HG03097 (cell line): Measurements from ENCODE around the gene HBG1.
"Not testable (repeated sequence)": the region's sequence is repeated elsewhere in the genome, so short reads cannot be mapped to it uniquely, and the experiment has no call there.

ENCODE experiments used
- ATAC-seq: cut with Tn5 transposase; IDR thresholded peaks from one replicate; pipeline ENCODE4 v1.9.1; 2021; ENCODE audit not compliant: unreplicated experiment, low FRiP score

Gene HBG1

GRCh38 chr11:5249807-5250396 is at the start of gene HBG1:
Gene HBG1 (minus strand): TSS chr11:5249857. CDS start chr11:5249804, 53 bp downstream.
- not testable (repeated sequence) for ATAC-seq

GRCh38 chr11:5298451-5298850 is 48.8 kb upstream of the HBG1 start:
- no peak for ATAC-seq

GRCh38 chr11:5297721-5298323 is 48.2 kb upstream of the HBG1 start:
- no peak for ATAC-seq

- not testable (repeated sequence) for ATAC-seq
These were observed 44.8 kb upstream of the HBG1 start for GRCh38 chr11:5294342-5294995.

GRCh38 chr11:5293028-5293427 is 43.4 kb upstream of the HBG1 start:
- no peak for ATAC-seq

DNA sequence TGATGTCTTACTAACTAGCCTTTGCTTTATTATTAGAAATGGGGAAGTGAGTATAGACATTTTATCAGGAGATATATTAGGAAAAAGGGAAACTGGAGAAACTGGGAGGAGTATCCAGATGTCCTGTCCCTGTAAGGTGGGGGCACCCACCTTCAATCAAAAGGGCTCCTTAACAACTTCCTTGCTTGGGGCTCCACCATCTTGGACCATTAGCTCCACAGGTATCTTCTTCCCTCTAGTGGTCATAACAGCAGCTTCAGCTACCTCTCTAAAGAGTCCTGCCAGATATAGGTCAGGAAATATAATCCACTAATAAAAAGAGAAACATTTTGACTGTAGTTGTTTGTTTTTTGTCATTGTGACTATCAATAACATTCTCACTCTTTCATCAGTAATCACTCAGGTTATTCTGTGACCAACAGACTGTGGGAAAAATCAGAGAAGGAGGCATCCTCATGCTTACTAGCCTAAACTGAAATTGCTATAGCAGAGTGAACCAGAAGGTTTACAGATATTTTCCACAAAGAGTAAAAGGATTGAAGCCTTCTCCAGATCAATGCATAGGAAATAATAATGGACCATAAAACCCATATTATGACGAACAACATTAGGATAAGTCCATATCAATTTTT is 41.7 kb upstream of the HBG1 start:
- peak; percentile 61 for ATAC-seq

DNA sequence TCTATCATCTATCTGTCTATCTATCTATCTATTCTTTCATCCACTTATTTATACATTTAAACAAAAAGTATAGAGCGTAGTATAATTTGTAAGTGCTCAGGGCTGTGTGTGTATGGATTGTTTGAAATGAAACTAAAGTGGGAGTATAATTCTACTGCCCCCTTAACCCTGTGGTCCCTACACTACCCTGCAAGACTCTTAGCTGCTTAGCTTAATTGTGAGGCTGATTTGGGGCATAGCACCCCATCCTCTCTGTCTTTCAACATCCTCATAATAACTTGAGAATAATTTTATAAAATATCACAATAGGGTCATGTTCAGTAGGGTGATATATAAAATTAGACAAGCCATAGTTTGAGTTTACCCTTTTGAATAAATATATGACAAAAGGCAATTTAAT is 40.4 kb upstream of the HBG1 start:
- no peak for ATAC-seq

DNA sequence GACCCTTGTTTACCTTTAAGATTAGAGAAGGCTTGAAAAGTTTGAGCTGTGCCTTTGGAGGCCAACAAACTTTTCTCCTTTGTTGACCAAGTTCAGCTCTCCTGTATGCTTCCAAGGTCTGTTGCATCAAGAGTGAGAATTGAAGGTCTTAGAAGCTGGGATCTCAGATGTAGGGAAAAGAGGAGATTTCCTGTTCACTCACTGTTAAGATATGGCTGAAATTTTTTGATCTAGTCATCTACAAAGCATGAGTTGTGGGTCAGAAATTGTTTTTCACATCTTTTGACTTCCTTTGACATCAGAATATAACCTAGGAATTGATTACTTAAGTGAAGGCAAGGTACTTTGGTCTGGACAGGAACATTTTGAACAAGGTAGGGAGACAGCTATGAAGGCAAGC is 40.0 kb upstream of the HBG1 start:
- ATAC-seq = no peak

DNA sequence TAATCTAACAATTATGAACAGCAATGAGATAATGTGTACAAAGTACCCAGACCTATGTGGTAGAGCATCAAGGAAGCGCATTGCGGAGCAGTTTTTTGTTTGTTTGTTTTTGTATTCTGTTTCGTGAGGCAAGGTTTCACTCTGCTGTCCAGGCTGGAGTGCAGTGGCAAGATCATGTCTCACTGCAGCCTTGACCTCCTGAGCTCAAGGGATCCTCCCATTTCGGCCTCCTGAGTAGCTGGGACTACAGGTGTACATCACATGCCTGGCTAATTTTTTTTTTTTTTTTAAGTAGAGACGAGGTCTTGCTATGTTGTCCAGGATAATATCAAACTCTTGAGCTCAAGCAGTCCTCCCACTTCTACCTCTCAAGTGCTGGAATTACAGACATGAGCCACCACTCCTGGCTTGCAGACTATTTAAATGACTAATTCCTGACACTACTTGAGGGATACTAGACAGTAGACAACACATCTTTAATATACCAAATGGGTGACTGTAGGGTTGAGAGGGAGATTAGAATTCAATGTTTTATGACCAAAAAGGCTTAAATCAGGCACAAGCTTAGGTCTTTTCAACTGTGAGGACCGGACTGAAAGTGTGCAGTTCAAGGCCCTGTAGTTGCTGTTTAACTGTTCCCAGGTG is 39.4 kb upstream of the HBG1 start:
- no peak for ATAC-seq

DNA sequence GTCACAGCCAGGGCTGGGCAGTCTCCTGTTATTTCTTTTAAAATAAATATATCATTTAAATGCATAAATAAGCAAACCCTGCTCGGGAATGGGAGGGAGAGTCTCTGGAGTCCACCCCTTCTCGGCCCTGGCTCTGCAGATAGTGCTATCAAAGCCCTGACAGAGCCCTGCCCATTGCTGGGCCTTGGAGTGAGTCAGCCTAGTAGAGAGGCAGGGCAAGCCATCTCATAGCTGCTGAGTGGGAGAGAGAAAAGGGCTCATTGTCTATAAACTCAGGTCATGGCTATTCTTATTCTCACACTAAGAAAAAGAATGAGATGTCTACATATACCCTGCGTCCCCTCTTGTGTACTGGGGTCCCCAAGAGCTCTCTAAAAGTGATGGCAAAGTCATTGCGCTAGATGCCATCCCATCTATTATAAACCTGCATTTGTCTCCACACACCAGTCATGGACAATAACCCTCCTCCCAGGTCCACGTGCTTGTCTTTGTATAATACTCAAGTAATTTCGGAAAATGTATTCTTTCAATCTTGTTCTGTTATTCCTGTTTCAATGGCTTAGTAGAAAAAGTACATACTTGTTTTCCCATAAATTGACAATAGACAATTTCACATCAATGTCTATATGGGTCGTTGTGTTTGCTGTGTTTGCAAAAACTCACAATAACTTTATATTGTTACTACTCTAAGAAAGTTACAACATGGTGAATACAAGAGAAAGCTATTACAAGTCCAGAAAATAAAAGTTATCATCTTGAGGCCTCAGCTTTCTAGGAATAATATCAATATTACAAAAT is 38.6 kb upstream of the HBG1 start:
- no peak for ATAC-seq

DNA sequence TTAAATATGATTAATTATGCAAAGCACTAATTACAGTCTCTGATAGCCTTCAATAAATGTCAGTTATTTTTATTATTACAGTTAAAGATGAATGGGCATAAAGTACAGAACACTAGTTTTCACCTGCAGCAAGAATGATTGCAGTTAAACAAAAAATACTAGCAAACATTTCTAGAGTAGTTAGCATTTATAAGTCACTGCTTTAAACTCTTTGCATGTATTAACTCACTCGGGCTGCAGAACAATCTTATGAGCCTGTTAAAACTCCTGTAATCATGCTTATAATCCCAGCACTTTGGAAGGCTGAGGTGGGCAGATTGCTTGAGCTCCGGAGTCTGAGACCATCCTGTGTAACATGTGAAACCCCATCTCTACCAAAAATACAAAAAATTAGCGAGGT is 37.2 kb upstream of the HBG1 start:
- ATAC-seq = no peak

- ATAC-seq = no peak
These were observed 36.7 kb upstream of the HBG1 start for GRCh38 chr11:5286351-5286750.

- no peak for ATAC-seq
These were observed 36.2 kb upstream of the HBG1 start for GRCh38 chr11:5285703-5286340.

- ATAC-seq = no peak
These were observed 35.0 kb upstream of the HBG1 start for GRCh38 chr11:5284637-5285036.

- ATAC-seq = no peak
These were observed 34.2 kb upstream of the HBG1 start for GRCh38 chr11:5283882-5284281.

- no peak for ATAC-seq
These were observed 33.4 kb upstream of the HBG1 start for GRCh38 chr11:5283086-5283485.

- ATAC-seq = no peak
These were observed 33.0 kb upstream of the HBG1 start for GRCh38 chr11:5282628-5283027.

- ATAC-seq = no peak
These were observed 31.9 kb upstream of the HBG1 start for GRCh38 chr11:5281596-5281995.

DNA sequence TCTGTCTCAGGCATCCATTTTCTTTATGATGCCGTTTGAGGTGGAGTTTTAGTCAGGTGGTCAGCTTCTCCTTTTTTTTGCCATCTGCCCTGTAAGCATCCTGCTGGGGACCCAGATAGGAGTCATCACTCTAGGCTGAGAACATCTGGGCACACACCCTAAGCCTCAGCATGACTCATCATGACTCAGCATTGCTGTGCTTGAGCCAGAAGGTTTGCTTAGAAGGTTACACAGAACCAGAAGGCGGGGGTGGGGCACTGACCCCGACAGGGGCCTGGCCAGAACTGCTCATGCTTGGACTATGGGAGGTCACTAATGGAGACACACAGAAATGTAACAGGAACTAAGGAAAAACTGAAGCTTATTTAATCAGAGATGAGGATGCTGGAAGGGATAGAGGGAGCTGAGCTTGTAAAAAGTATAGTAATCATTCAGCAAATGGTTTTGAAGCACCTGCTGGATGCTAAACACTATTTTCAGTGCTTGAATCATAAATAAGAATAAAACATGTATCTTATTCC is 31.0 kb upstream of the HBG1 start:
- ATAC-seq = peak; percentile 92
